Islet precursor cell (in vitro differentiated cells): ENCODE results near the gene HSD11B1L.

Experiments used
- DNase-seq: peaks from one replicate; pipeline ENCODE4 v3.0.0-alpha.2; 2018

HSD11B1L gene

DNA sequence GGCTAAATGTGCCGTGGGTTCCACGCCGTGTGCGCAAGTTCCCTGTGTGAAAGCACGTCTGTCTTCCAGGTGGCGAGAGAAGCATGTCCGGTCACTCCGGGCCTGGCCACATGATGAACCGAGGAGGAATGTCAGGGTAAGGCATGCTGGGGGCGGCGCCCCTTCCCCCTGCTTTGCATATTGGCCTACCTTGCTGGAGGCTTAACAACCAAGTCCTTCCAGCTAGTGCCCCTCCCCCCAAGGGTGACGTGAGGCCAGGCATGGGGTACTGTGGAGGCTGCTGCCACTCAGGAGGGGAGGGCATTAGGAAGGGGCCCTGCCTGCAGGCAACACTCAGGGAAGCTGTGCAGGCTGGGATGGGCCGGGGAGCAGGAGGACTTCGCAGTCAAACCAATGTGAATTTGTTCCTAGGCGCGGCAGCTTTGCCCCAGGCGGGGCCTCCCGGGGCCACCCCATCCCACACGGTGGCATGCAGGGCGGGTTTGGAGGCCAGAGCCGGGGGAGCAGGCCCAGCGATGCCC lies 13.0 kb upstream of the HSD11B1L start:
- DNase-seq = peak; percentile 97

DNA sequence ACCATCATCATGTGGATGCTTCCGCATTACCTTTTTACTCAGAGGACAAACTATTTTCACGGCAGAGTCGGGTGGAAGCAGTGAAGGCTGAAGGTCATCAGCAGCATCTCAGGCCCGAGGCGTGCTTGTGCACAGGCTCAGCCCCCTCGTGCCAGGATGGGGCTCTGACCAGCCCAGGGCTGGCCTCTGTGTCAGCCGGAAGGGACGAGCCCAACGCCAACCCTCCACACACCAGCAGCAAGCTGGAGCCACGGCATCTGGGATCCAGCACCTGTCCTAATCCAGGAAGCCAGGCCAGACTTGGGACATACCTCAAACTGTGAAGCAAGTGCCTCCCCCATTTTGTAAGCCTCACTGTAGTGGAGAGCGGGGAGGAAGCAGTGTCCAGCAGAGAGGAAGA lies 11.6 kb upstream of the HSD11B1L start:
- DNase-seq = no peak

DNA sequence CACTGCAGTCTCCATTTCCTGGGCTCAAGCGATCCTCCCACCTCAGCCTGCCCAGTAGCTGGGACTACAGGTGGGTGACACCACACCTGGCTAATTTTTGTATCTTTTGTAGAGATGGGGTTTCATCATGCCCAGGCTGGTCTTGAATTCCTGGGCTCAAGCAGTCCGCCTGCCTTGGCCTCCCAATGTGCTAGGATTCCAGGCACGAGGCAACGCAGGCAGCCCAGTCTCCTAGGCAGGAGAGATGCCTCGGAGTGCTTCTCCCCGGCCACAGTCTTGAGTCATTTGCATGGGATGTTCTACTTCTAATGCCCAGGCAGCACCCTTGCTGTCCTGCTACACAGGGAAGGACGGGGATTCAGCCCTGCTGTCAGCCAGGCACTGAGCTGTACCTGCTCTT lies 9.2 kb upstream of the HSD11B1L start:
- no peak for DNase-seq

DNA sequence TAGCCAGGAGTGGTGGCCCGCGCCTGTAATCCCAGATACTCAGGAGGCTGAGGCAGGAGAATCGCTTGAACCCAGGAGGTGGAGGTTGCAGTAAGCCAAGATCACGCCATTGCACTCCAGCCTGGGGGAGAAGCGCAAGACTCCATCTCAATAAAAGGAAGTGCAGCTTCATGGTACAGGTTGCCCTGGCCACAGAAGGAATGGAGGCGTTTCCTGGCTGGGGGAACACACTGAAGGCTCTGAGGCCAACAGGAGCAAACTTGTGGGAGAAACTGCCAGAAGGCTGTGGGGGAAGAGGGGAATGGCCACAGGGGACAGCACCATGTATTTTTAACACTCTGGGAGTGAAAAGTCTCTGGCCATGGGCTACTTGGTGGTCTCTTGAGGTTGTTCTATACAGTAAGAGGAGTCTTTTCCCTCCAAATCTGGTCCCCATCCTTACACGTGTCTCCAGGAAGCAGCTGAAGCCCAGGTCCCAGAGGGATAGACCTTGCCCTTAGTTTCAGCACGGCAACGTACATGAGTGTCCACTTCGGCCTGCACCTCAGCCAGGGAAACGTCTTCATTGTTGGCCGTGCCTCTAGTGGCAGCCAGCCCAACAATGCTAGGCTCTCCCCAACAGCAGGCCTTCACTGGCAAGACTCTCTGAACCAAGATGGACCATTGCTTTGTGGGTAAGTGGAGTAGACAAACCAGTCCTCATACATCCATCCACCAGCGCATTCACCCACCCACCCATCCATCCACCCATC lies 7.9 kb upstream of the HSD11B1L start:
- DNase-seq = no peak

DNA sequence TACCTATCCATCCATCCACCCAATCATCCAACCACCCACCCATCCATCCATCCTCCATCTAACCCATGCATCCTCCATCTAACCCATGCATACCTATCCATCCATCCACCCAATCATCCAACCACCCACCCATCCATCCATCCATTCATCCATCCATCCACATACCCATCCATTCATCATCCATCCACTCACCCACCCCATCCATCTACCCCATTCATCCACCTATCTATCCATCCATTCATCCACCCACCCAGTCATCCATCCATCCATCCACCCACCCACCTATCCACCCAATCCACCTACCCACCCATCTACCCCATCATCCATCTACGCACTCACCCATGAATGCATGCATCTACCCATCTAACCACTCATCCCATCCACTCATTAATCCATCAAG lies 7.1 kb upstream of the HSD11B1L start:
- no peak for DNase-seq

DNA sequence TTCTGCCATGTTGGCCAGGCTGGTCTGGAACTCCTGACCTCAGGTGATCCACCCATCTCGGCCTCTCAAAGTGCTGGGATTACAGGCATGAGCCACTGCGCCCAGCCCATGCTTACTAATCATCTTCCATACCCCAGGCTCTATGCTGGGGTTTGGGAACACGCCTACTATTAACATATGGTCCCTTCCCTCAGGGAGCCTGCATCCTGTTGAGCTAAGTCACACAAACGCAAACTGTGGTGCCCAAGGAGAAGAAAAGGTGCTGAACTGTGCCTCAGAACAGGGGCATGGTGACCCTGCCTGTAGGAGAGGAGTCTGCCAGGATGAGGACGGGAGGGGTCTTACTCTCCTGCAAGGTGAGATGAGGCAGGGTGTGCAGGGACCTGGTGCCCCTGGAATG lies 6.1 kb upstream of the HSD11B1L start:
- DNase-seq = no peak

DNA sequence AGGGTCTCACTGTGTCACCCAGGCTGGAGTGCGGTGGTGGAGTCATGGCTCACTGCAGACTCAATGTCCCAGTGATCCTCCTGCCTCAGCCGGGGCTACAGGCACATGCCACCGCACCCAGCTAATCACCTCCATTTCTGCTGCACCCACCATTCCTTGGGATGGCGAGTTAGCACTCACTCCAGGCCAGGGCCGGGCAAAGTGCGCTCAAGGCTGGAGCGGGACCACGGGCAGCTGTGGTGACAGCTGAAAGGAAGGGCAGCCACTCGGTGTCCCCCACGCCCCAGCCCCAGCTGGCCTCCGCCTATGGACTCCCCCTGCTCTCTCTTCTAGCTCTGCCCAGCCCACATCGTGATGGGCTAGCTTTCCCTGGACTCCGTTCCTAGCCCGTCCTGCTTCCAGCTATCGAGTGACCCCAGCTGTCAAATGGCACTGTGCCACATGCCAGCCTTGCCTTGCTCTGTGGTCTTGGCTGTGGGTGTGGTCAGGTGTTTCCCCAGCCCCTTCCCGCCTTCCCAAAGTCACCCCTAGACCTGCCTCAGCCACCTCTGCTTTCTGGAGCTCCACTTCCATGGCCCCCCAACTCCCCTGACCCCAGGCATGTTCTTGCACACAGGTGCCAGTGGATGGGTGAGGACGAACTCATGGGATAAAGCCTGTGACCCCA lies 4.6 kb upstream of the HSD11B1L start:
- DNase-seq = no peak

DNA sequence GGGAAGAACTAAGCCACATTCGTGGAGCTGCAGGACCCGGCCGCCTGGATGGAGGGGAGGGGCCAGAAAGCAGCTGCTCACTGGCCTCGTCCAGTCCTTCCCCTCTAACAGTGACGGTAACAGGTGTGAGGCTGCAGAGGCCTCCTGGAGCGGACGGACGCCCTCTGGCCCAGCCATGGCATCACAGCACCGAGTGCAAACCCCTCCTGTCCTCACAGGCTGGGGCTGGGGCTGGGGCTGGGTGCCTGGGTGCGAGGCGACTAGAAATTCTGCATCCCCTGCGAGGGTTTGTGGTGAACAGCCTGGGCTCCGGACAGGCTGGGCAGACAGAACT lies 4.1 kb upstream of the HSD11B1L start:
- DNase-seq = no peak

DNA sequence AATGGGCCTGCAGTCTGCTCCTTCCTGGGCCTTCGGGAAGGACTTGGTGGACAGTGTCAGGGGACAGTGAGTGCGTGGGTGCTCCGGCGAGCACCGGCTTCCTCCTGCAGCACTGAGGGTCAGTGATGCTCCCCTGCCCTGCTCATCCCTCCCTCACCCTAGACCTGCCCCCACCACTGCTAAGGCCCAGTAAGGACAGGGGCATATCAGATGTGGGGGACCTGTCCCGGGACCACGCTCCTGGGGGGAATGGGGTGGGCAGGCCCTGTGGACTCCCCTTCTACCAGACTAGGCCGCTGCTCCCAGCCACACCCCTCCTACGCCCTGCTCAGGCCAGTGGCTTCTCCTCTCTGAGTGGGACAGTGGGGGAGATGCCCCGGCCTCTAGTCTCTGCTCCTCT lies 3.7 kb upstream of the HSD11B1L start:
- DNase-seq = no peak

DNA sequence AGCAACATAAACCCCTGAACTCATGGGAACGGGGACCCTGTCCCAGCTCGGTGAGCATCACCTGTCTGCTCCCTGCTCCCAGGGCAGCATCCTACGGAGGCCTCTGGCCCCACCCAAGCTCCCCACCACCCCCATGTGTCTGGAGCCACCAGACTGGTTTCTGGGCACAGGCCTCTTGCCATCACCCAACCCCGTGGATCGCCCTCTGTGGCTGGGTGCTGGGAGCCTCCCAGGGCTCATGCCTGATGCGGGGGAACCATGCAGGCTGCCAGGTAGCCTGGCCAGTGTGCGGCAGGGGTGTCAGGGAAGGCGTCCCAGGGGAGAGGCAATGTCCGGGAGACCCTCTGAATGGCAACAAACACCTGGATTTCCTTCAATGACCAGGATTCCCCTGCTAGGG lies 3.2 kb upstream of the HSD11B1L start:
- no peak for DNase-seq

DNA sequence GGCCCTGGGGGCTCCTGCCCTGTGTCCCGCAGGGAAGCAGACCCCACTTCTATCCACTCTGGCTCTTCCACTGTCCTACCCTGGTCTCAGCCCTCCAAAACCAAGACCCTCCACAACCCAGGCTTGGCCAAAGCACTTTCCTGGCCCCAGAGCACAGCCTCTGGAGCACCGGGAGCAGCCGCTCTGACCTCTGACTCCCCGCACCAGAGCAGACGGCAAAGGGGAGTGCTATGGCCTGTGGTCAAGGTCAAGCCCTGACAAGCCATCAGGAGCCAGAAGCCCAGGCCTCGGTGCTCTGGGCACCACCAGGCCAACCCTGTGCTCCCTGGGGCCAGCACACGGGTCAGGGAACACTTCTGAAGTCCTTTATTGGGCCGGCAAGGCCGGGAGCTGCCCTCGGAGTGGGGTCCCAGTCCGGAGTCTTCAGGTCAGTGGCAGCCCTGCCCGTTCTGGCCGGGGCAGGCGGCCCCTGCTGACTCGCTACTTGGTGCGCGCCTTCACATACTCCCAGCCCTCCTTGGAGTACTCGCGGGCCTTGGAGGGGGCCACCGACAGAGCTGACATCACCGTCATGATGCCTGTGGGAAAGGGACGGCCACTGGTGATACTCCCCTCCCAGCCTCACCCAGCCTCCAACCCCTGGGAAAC lies 2.6 kb upstream of the HSD11B1L start:
- no peak for DNase-seq

DNA sequence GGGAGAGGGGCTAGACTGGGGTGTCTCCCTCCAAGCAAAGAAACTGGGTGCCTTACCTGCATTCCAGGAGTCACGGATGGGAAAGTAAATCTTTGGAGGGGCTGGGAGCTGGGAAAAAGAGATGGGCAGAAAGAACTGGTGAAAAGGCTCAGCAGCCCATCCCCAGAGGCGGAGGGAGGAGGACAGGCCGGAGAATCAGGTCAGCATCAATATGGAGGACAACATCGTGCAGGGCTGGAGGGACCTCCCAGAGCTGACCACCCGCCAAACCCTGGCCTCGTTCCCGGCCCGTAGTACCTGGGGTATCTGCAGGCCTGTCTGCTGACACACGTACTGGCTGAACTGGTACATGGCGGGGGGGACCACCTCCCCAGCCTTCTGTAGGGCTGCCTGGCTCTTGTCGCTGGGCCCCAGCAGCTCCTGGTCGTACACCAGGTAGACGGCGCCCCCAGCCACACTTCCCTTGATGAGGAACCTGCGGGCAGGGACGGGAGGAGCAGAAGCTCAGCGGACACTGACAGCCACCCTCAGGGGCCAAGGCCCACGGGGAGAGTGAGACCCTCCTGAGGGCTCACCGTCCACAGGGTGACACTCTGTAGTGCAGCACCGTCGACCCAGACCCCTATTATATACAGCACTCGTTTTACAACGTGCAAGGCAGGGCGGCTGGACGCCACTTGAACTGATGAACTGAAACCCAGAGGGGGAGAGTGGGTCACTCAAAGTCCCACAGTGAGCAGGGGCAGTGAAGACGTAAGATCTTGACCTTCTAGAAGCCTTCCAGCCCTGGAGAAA lies 1.3 kb upstream of the HSD11B1L start:
- no peak for DNase-seq

DNA sequence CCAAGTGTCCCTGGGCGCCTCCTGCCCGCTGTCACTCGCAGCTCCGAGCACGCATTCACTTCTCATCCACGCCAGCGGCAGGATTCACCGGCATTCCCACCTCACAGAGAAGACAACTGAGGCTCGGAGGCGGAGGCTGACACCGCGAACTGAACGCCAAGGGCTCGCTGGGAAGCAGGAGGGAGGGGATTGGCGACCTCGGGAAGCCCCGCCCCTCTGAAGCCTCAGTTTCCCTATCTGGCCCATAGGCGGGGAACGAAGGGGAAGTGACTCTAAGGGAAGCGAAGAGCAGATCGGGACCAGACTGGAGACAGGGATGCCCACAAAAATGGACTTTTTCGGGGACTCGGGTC lies 767 bp upstream of the HSD11B1L start:
- DNase-seq = peak; percentile 67

DNA sequence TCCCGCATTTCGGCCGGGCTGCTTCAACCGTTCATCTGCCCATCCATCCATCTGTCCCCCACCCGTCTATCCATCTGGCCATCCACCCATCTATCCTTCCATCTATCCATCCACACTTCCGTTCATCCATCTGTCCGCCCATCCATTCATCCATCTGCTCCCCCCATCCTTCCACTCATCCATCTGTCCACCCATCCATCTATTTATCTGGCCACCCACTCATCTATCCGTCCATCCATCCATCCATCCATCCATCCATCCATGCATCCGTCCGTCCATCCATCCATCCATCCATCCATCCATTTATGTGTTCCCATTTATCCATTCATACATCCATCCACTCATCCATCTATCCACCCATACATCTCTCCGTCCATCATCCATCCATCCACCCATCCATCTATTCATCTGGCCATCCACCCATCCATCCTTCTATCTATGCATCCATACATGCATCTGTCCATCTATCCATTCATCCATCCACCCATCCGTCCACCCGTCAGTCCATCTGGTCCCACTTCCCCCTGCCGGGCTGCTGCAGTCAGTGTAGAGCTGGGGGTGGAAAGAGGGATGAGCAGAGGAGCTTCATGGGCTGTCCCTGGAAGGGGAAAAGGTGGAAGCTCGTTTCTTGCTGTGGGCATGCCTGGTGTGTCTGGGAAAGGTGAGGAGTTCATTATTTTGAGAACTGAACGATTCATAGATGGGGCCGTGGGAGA lies 722 bp downstream of the HSD11B1L start:
- DNase-seq = no peak

DNA sequence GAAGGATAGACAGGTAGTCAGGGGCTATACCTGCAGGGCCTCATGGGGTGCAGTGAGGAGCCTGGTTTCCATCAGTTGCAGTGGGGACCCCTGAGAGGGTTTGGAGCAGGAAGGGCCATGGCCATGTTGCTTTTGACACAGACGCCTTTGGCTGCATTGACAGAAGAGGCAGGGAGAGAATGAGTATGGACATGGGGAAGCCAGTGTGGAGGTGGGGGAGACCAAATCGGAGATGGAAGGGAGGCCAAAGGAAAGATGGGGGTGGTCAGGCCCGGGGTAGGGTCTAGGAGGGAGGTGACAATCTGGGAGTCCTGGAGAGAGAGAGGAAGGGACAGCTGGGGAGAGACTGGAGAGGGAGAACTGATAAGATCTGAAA lies 1.3 kb downstream of the HSD11B1L start:
- no peak for DNase-seq

DNA sequence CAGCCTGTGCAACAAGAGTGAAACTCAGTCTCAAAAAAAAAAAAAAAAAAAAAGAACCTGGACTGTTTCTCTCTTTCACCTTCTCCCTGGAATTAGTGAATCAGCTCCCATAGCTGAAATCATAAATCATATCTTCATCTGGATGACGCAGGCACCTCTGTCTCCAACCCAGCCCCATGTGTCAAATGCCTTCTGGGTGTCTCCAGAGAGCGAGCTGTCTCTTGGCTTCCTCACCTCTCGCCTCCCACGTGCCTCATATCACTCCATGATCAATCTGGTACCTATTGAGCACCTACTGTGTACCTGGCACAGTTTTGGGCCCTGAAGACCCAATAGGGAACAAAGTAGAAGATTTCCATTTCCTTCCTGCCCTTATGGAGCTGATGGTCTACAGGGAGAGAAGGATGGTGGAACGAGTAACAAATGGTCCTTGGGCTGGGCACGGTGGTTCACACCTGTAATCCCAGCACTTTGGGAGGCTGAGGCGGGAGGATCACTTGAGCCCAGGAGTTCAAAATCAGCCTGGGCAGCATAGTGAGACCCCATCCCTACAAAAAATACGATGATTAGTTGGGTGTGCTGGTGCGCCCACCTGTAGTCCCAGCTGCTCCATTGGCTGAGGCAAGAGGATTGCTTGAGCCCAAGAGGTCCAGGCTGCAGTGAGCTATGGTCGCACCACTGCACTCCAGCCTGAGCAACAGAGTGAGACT lies 2.5 kb downstream of the HSD11B1L start:
- DNase-seq = no peak

DNA sequence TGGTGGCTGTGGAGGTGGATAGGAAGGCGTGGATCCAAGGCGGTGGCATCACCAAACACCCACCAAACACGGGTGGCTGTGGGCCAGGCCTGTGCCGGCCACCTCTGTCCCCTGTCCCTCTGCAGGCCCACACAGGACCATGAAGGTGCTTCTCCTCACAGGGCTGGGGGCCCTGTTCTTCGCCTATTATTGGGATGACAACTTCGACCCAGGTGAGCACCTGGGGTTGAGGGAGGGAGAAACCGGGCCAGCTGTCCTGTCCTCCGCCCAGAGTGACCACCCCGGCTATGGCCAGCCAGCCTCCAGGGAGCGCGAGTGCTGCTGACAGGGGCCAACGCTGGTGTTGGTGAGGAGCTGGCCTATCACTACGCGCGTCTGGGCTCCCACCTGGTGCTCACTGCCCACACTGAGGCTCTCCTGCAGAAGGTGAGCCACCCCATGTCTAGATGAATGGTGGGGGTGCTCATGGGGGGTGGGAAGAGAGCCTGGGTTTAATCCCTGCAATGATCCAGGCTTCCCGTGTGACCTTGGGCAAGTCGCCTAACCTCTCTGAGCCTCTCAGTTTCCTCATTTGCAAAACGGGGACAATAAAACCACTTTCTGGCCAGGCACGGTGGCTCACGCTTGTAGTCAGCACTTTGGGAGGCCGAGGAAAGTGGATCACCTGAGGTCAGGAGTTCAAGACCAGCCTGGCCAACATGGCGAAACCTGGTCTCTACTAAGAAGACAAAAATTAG lies 4.0 kb downstream of the HSD11B1L start:
- no peak for DNase-seq

DNA sequence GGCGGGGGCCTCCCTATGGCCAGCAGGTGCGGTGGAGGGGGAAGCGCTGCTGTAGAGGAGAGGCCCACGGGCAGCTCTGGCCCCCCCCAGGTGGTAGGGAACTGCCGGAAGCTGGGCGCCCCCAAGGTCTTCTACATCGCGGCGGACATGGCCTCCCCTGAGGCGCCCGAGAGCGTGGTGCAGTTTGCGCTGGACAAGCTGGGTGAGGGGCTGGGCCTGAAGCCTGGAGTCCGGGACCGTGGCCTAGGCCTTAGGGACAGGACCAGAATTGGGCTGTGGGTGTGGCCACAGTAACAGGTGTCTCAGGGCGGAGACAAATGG lies 5.5 kb downstream of the HSD11B1L start:
- no peak for DNase-seq

DNA sequence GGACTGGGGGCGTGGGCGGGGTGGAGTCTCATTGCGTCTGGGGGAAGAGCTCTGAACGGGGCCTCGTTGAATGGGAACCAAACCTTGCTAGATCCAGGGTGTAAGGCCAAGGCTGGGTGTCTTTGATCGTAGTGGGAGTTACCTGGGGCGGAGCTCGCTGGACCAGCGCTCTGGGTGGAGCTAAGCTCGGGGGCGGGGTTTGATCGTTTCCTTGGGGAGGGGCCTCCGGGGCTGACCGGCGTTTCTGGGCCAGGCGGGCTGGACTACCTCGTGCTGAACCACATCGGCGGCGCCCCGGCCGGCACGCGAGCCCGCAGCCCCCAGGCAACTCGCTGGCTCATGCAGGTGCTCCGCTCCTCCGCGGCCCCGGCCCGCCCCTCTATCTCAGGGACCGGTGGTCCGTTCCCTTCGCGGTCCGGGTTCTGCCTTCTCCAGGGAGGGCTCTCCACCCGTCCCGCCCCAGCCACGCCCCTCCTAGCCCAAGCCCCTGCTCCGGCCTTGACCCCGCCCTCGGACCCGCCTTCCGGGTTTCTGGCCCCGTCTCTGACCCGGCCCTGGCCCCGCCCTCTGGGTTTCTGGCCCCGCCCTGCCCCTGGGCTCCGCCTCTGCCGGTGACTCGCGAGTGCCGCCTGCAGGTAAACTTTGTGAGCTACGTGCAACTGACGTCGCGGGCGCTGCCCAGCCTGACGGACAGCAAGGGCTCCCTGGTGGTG lies 6.0 kb downstream of the HSD11B1L start:
- DNase-seq = peak; percentile 99

DNA sequence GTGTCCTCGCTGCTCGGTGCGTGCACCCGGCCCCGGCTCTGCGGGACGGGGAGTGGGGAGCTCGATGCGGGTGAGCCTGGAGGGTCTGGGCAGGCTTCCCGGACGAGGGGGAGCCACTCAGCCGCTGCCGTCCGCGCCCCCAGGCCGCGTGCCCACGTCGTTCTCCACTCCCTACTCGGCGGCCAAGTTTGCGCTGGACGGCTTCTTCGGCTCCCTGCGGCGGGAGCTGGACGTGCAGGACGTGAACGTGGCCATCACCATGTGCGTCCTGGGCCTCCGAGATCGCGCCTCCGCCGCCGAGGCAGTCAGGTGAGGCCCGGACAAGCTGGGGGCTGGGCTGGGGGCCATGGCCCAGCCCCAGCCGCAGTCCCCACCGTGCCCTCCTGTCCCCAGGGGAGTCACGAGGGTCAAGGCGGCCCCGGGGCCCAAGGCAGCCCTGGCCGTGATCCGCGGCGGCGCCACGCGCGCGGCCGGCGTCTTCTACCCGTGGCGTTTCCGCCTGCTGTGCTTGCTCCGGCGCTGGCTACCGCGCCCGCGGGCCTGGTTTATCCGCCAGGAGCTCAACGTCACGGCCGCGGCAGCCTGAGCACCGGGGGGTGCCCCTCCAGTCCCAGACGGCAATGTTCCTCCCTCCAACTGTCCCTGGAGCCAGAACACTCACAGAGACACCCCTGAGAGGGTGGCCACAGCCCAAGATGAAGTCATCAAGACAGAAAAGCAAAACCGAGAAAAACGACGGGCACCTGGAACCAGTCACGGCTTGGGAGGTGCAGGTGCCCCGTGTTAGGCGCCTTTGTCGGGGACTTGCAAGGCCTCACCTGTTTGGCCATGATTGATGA lies 6.8 kb downstream of the HSD11B1L start:
- no peak for DNase-seq
